Mesothelial cell of epicardium (in vitro differentiated cells): ENCODE measurements around the gene TEX26. TPM values are rescaled to one million over a fixed set of nuclear protein-coding genes. Genes with fewer than 3 reads are reported as not detected.
A peak's percentile ranks its signal among the peaks of the same experiment; 100 is the strongest.

Experiments
- DNase-seq, 2 experiments: peaks; one replicate each; pipeline ENCODE4 v3.0.0; 2021; ENCODE audit warnings: low spot score in 2 of 2; ENCODE audit not compliant: unreplicated experiment in 2 of 2
- H3K27ac Mint-ChIP-seq: 2 replicates; pipeline ENCODE4 v1.8.0; 2021; ENCODE audit warnings: mixed read lengths
- H3K27me3 Mint-ChIP-seq: 2 replicates; pipeline ENCODE4 v1.8.0; 2021; ENCODE audit warnings: low read depth, mixed read lengths
- H3K36me3 Mint-ChIP-seq: 2 replicates; pipeline ENCODE4 v1.8.0; 2021; ENCODE audit warnings: mixed read lengths
- H3K4me1 Mint-ChIP-seq: 2 replicates; pipeline ENCODE4 v1.8.0; 2021; ENCODE audit warnings: mixed read lengths
- H3K4me3 Mint-ChIP-seq: 2 replicates; pipeline ENCODE4 v1.8.0; 2021; ENCODE audit warnings: mild to moderate bottlenecking, moderate library complexity, mixed read lengths
- H3K9me3 Mint-ChIP-seq: 2 replicates; pipeline ENCODE4 v1.8.0; 2021; ENCODE audit warnings: mixed read lengths
- total RNA-seq: library from RNA; stranded (reverse); gene quantifications from 3 replicates; pipeline ENCODE4 v1.2.1, GENCODE V29; 2021
- TF ChIP-seq, protein P1 (sequence below): fragments of 200-600 bp; sonication (generic); IDR thresholded peaks from one replicate; pipeline ENCODE4 v1.5.0; 2021; ENCODE audit warnings: antibody characterized with exemption; ENCODE audit not compliant: unreplicated experiment

The TEX26 gene
- total RNA-seq, 1 donor from 2014 or later: not detected

DNA sequence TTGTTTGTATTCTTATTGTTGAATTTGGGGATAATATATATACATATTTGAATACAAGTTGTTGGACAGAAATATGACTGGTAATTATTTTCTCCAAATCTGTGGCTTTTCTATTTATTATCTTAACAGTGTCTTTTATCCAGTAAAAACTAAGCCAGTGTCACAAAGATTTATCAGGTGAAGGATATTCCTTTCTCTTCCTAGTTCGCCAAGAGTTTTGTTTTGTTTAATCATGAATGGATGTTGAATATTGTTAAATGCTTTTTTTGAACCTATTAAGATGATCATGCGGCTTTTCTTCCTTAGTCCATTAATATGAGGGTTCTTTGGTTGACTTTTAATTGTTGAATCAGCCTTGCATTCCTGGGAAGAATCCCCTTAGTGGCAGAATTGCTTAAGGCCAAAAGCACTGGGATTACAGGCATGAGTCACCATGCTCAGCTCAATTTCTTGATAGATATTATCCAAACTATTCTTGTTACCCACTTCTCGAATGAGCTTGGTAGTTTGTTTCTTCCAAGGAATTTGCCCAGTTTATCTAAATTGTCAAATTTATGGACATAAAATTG, 53.3 kb downstream of the TEX26 start:
- no peaks in the 10 kb centered on the region for H3K36me3 Mint-ChIP-seq
- TF ChIP-seq, protein P1, sequence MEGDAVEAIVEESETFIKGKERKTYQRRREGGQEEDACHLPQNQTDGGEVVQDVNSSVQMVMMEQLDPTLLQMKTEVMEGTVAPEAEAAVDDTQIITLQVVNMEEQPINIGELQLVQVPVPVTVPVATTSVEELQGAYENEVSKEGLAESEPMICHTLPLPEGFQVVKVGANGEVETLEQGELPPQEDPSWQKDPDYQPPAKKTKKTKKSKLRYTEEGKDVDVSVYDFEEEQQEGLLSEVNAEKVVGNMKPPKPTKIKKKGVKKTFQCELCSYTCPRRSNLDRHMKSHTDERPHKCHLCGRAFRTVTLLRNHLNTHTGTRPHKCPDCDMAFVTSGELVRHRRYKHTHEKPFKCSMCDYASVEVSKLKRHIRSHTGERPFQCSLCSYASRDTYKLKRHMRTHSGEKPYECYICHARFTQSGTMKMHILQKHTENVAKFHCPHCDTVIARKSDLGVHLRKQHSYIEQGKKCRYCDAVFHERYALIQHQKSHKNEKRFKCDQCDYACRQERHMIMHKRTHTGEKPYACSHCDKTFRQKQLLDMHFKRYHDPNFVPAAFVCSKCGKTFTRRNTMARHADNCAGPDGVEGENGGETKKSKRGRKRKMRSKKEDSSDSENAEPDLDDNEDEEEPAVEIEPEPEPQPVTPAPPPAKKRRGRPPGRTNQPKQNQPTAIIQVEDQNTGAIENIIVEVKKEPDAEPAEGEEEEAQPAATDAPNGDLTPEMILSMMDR: no peak
- DNase-seq: no peak
- H3K27me3 Mint-ChIP-seq: no peaks in the 10 kb centered on the region
- peaks cover 28% of the 10 kb centered on the region for H3K4me1 Mint-ChIP-seq
- H3K27ac Mint-ChIP-seq: peak overlapping the region; percentile 90
- H3K4me3 Mint-ChIP-seq: no peak overlapping the region
- H3K9me3 Mint-ChIP-seq: no peaks in the 10 kb centered on the region

DNA sequence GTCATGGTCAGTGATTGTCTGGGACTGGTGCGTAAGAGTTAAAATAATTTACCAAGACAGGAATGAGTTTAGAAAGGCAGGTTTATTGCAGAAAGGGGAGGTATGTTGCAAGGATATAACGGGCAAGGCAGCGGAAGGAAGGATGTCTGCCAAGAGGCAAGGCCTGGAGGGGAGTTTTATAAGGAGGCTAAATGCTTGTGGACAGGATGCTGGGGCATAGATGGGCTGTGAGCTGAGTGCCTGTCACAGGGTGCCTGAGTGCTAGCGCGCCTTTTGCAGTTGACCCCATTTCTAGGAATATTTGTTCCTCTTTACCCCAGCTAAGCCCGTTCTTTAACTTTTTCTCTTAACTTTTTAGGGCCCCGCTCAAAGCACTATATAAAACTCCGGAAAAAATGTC, 58.7 kb downstream of the TEX26 start:
- DNase-seq: no peak
- no peaks in the 10 kb centered on the region for H3K9me3 Mint-ChIP-seq
- TF ChIP-seq, protein P1: no peak
- H3K27ac Mint-ChIP-seq: no peak overlapping the region
- no peaks in the 10 kb centered on the region for H3K27me3 Mint-ChIP-seq
- H3K4me1 Mint-ChIP-seq: peaks cover 8% of the 10 kb centered on the region
- no peak overlapping the region for H3K4me3 Mint-ChIP-seq
- H3K36me3 Mint-ChIP-seq: no peaks in the 10 kb centered on the region

DNA sequence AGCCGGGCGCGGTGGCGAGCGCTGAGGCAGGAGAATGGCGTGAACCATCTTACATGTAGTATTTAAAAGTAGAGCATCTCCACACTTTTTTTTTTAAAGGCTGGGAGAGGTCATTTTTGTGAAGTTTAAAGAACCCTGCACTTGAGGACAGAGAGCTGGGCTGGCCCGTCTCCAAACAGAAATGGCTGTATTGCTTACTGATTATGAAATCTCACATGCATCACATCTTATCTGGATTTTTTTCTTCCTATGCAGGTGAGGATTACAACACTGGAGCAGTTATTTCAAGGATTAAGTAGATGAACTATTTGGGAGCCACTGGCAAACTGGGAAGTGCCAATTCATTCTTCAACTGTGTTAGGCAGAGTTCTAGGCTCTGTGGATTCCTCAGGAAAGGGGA, 59.5 kb downstream of the TEX26 start:
- DNase-seq: no peak
- no peak overlapping the region for H3K27ac Mint-ChIP-seq

DNA sequence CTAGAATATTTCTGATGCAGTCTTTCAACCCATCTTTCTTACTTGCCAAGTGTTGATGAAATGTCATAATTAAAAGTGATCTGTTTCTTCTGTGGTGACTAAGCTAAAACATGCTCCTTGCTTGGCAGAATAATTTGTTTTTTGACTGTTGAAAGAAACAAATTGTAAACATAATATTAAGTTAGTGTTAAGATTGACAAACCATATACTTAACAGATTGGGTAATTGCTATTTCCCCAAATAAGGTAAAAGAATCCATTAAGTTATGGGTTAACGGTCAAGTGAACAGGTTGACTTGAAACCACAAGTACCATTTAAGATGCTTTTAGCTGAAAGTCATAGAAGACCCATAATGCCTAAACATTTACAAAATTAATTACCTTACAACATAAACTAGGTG, 62.9 kb downstream of the TEX26 start:
- H3K4me3 Mint-ChIP-seq: no peak overlapping the region
- no peak for DNase-seq
- no peaks in the 10 kb centered on the region for H3K27me3 Mint-ChIP-seq
- H3K4me1 Mint-ChIP-seq: no peaks in the 10 kb centered on the region
- H3K36me3 Mint-ChIP-seq: no peaks in the 10 kb centered on the region
- H3K9me3 Mint-ChIP-seq: no peaks in the 10 kb centered on the region
- H3K27ac Mint-ChIP-seq: no peak overlapping the region
- TF ChIP-seq, protein P1: no peak

More for the DNA sequence above, 59.5 kb downstream of the TEX26 start:
- Mint-ChIP-seq H3K9me3 (no peaks in the 10 kb centered on the region), H3K4me3 (no peak overlapping the region), H3K4me1 (peaks cover 3% of the 10 kb centered on the region), H3K36me3 (no peaks in the 10 kb centered on the region), H3K27me3 (no peaks in the 10 kb centered on the region)
- TF ChIP-seq, protein P1: no peak

DNA sequence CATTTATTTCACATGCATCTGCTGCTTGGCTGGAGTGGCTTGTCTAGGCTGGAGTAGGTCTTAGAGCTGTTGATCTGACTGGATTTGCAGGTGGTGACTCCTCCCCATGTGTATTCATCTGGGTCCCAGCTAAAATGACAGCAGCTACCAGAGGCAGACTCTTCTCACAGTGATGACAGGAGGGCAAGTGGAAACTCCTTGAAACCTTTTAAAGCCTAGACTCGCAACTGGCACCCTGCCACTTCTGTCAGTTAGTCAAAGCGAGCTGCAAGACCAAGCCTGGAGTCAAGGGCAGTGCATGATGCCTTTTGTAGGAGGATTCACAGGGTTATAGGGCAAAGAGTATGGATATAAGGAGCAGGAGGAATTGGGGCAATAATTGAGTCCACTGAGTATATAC, 65.2 kb downstream of the TEX26 start:
- H3K9me3 Mint-ChIP-seq: no peaks in the 10 kb centered on the region
- no peak for DNase-seq
- H3K27ac Mint-ChIP-seq: no peak overlapping the region
- TF ChIP-seq, protein P1: no peak
- H3K4me3 Mint-ChIP-seq: no peak overlapping the region
- H3K27me3 Mint-ChIP-seq: no peaks in the 10 kb centered on the region
- no peaks in the 10 kb centered on the region for H3K36me3 Mint-ChIP-seq
- H3K4me1 Mint-ChIP-seq: no peaks in the 10 kb centered on the region
